ENCODE results near the gene STC2.
"Not testable (repeated sequence)": the region's sequence is repeated elsewhere in the genome, so short reads cannot be mapped to it uniquely, and the experiment has no call there.

STC2 gene

DNA sequence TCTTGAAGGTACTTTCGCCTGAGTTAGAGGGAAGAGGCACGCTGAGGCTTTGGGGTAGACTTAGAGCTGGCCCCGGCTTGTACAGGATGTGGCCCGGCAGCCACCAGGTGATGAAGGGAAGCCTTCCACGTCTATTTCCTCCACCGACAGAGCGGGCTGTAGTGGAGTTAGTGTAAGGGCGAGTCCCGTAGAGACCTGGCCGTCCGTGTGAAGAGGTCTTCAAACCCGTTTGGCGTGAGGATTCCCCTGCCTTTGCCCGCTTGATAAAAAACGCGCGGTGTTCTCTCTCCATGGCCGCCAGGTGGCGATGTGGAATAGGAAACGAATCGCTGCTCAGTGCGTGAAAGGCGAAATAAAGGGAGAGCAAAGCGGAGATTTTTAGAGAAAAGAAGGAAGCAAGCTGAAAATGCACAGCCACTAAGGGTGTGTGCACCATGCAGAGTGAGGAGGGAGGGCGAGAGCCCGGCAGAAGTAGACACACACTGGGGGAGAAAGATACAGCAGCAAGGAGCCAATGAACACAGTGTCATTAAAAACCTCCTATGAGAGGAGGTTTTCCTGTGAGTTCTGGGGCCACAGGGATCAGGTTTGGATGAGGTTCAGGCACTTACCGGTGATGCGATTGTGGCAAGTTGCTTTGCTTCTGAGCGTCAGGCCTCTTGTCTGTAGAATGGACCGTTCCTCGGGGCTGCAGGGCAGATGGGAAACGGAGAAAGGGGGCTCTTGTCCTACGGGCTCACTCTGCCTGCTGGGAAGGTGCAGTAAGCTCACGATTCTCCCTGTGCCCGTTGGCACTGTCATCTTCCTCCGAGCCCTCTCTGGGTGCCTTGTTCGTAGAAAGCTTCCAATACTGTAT lies 34.2 kb downstream of the STC2 start:
- peak; percentile 72 to 80 for DNase-seq

DNA sequence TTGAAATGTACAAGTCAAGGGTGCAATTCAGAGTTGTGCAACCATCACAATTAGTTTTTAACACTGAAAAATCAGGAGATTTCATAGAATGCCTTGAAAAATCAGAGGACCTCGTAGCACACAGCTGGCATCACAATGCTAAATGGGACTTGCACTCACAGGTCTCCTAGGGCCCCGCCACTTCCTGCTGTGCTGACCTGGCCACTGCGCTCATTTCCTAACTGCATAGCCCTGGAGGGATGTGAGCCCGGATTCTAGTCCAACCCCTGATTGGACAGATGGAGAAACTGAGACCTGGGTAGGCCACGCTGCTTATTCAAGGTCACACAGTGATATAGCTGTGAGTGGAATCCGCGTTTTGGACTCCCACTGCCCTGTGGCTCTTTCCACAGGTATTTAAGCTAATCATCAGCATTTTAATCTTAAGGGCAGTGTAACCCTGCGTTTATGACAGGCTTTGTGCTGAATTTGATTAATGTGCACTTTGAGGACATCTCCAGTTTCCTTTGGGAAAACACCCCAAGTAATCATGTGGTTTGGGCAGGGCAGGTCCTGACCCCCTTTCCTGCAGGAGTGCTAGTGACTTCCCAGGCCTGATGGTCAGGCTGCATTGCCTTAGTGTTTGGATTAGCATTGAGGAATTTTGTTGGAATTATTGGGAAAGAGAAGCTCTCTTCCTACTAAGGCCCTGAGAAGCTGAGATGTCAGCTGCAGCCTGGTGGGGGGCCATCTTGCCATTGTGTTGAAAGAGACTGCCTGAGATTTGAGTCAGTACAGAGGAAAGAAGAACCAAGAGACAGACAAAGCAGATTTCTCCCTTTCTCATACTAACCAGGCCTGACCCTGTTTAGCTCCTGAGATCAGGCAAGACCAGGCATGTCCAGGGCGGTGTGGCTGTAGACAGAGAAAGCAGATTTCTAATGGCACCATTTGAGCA lies 36.2 kb downstream of the STC2 start:
- peak in 1 of 2 experiments; percentile 37 for DNase-seq

DNA sequence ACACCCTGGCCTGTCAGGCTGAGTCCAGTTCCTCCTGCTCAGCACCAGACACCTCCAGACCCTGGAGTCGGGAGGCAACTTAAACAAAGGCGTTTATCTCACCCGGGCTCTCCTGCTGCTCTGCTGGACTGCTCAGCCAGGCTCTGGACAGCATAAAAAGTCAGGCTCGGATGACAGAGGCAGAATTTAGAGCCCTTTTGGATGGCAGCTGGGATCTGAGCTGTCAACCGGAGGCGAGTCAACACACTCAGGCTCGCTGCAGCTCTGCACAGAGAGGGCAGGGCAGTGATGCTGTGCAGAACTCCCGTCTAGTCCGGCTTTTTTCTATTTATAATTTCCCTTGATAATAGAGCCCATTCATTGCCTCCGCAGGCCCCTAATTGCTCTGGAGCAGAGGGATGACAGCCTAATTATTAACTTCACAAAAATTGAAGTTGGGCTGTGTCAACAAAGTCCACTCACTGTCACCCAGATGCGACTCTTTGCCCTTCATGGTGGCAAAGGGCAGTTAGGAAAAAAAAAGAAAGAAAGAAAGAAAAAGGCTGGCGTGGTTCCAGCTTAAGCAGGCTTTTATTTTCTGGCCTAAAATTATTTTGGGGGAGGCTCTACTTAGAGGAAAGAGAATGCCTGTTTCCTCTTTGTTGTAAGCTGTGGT lies 37.6 kb downstream of the STC2 start:
- peak; percentile 26 to 67 for DNase-seq

DNA sequence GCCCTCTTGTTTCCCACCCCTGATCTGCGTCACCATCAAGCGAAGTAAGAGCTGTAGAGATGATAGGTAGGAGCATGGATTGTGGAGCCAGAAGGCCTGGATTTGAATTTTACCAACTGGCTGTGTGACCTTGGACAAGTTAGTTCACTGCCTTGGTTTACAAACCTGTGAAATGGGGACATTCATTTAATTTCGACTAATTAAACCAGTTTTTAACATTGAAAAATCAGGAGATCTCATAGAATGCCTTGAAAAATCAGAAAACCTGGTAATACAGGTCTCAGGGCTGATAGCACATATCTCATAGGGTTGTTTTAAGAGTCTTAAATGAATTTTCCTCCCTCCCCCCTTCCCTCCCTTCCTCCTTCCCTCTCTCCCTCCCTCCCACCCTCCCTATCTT lies 38.8 kb downstream of the STC2 start:
- no peak for DNase-seq

DNA sequence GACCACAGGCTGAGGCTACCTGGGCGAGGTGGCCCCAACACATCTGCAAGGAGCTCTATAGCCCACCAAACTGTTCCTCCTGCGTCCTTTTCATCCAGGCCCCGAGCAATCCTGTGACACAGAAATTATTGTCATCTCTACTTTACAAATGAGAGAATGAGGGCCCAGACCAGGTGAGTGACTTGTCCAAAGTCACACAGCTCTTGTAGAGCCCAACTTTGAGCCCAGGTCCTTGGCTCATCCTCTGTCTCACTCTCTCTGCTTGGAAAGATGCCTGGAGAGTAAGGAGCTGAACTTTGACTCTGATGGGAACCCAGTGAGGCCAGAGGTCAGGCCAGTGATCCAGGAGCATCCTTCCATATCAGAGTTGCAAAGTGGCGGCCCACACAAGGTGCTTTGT lies 39.6 kb downstream of the STC2 start:
- no peak for DNase-seq

DNA sequence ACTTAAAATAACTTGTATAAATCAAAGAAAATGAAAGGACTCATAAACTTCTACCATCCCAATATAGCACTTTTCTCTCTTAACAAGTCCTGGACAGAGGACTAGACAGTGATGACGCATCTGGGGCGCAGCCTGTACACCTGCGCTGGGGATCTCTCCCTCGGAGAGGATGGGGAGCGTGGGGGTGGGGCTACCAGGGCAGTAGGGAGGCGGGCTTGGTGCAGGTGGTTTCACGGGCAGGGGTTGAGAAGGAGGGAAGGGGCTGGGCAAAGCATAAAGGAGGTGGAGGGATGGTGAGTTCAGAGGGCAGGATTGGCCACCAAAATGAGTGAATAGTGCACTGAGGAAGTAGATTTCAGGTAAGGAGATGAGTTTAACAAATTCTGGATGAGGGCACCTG lies 41.1 kb downstream of the STC2 start:
- no peak for DNase-seq

DNA sequence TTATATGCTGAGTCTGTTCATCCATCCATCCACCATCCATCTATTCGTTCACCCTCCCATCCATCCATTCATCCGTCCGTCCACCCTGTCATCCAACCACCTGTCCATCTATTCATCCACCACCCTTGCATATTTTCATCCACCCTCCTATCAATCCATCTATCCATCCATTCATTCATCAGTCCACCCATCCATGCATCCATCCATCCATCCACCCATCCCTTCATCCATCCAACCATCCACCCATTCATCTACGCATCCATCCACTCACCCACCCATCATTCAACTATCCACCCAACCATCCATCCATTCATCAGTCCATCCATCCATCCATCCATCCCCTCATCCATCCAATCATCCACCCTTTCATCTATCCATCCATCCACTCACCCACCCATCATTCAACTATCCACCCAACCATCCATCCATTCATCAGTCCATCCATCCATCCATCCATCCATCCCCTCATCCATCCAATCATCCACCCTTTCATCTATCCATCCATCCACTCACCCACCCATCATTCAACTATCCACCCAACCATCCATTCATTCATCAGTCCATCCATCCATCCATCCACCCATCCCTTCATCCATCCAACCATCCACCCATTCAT lies 43.8 kb downstream of the STC2 start:
- DNase-seq, result not testable (repeated sequence)

DNA sequence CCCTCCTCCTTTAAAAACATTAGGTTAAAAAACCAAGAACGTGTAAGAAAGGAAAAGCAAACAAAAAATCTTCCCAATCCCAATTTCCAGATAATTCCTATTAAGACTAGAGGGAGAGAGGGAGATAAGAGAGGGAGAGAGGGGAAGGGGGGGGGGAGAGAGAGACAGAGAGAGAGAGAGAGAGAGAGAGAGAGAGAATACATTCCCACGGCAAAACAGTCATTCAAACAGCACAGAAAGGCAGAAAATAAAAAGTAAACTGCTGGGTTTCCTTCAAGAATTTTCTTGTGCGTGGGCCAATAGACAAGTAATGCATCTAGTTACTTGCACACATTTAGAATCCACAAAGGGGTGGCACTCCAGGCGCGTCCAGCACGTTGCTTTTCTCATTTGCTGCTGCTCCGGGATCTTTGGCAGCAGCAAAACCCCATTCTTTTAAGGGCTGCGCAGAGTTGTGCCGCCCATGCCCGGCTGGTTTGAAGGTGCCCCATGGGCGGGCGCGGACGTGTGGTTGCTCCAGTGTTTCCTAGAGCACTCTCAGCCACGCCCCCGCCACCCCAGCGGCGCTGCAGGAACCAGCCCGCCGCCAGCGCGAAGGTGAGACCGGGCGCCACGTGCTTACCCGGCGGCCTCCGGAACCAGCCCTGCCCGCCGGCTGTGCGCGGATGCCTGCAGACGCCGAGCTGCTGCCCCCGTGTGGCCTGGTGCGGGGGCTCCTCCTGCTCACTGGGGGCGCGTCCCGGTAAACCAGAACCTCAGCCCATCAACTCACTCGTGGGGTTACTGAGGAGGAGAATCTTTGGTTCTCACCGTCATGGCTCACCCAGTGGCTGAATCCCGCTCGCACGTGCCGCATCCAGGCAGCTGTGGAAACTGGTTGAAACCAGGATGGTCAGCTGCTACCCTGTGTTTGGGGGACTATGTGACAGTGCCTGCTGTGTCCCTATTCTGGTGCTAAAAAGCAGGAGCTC lies 44.6 kb downstream of the STC2 start:
- DNase-seq, result peak; percentile 84 to 93

DNA sequence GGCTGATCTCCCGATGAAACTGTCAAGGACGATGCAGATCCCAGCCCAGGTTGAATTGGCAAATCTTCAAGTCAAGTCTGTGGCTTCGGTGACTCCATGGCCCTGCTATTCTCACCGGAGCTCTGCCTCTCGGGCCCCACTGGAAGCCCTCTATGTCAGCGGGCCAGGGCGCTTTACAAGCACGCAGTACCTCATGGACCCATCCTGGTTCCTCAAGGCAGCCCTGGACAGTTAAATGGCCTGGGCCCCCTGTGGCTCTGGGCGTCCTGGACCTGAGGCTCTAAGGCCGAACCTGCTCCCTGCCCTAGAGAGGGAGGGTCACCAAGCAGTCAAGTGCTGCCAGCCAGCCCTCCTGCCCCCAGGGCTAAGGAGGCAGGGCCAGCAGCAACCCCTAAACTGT lies 45.3 kb downstream of the STC2 start:
- no peak for DNase-seq

DNA sequence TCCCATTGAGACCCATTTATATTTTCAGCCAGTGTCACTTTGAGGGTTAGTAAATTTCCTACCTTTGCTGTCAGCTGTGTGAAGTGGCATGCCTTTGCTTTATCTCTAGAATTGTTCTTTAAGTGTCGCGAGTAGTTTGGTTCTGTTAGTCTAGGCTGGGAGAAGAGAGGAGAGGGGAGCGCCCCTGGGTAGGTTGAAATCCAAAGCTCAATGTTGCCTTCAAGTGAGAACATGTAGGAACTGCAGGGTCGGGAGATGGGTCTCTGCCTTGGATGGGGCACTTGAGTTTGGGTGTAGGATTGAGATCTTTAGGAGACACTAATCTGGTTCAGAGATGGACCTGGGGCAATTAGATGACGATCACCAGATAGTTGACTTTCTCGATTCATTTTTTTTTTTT lies 46.3 kb downstream of the STC2 start:
- DNase-seq, result peak; percentile 41 to 45

DNA sequence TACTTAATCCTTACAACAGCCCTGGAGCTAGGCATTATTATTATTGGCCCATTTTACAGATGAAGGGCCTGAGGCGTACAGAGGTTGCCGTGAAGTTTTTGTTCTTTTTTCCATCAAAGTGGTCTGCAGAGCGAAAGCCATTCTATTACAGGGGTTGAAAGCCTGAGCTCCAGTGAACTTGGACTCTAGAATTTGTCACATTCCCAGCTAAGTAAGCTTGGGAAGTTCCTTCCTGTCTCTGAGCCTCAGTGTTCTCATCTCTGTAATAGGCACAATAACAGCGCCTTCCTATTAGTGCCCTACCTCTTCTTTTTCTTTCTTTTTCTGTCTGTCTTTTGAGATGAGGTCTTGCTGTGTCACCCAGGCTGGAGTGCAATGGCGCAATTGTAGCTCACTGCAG lies 49.0 kb downstream of the STC2 start:
- DNase-seq, result no peak

DNA sequence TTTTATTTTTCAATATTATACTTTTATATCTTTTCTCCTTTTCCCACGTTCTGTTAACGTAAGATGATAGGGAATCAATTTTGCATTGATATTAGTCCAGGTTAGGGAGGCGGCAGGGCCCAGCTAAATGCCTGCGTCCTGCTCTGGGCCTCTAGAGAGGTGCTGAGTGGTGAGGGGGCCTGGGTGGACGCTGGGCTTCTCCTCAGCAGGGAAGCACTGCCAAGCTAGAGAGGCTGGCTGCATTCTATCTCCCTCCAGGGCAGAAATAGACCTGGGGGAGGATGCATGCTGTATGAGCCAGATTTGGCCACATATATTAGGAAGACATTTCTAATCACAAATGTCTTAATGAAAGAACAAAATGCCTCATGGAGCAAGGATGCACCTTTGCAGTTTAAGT lies 49.6 kb downstream of the STC2 start:
- DNase-seq, result no peak

DNA sequence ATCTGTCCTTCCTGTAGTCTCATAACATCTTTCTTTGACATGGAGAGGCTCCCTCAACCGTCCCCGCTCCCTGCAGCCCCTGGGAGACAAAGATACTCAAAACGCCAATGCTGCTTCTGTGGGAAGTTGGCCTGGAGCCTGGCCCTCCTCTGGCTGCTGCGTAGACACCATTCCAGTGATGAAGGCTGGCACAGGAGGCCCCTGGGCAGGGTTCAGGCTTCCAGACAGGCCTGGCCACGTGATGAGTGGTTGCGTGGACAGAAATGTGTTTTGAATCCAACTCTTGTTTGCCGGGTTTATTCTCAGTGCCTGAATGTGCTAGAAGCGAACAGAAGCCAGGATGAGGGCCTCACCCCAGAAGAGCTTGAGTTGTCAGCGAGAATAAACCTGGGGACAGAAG lies 50.0 kb downstream of the STC2 start:
- DNase-seq, result no peak

DNA sequence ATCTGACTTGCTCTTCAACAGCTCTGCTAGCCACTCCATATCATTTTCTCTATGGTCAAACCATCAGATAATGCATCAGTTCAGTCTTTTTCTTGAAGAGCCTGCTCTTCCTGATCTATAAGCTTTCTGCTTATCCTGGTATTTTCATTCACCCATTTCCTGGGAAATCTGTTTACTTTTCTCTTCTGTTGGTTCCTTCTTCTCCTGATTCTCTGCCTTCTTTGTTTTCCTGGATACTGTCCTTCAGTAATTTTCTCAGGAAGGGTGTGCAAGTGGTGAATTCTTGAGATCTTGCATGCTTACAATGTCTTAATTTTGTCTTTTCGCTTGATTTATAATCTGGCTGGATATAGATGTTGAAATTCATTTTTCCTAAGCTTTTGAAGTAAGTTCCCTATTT lies 53.4 kb downstream of the STC2 start:
- DNase-seq, result no peak

DNA sequence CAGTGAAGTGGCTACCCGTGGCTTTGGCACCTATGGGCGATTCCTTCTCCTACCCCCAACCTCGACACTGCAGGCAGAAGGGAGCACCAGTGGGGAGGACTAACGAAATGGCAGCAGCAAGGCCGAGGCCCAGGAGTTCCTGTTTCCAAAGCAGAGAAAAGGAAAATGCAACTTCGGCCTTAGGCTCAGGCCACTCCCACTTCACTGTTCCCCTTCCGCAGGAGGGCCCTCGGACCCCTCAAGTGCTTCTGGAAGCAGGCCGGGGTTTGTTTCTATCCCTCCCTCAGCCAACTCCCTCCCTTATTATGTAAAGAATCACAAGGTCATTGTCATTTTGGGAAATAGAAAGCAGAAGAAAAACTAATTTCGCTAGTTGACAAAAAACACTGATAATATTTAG lies 56.8 kb downstream of the STC2 start:
- no peak for DNase-seq

DNA sequence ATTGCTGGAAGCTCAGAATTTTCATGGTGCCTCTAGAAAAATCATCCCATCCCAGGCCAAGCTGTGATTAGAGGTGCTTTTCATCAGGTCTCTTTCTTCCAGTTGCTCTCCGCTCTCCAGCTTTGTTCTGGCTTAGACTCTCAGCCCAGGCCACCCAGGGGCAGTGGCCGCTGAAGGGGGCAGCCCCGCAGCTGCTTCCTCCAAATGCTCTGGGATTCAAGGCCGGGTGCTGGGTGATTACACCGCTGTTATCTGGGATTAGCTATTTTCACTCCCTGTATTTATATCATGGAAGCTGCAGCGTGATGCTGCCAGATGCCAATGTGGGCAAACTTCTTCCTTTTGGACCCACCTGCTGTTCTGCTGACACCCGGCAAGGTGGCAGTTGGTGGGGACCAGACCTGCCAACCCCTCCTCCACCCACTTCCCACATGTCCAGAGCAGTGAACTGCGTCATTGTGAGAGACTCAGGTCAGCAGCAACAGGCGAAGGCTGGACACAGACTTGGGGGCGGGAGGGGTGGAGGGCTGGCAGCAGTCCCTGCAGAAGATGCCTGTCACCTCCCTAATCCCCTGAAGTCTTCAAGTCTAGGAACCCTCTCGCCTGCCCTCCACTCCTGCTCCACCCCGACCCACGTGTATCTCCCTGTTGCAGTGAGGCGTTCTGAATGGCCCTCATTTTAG lies 59.3 kb downstream of the STC2 start:
- peak; percentile 58 to 75 for DNase-seq

DNA sequence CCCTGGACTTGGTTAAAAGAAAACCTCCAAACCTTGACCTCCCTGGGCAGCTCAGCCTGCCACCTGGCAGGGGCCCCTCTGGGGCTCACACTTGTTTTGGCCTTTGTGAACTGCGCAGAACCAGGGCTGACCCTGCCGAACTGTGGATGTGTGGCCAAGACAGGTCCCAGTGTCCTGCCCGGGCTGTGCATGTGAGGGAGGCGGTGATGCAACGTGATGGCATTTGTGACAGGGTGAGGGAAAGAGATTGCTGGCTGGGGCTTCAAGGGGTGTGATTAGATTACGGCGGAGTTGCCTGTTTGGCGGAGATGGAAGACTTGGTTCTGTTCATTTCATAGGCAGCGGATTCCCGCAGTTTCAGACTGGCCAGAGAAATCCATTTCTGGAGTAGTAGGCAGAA lies 62.8 kb downstream of the STC2 start:
- DNase-seq, result no peak

Data from SHP77 (cell line).